HL-60 (cell line): ENCODE results near the gene TUBB3.
"Not testable (repeated sequence)": the region's sequence is repeated elsewhere in the genome, so short reads cannot be mapped to it uniquely, and the experiment has no call there.

Source experiments
- DNase-seq, 2 experiments: peaks; one replicate each; pipeline ENCODE4 v3.0.0-alpha.2; 2010 to 2020; ENCODE audit warnings: low read depth in 1 of 2, low spot score in 1 of 2
- H3K27ac ChIP-seq: fragments of 250-450 bp; sonication (Bioruptor Pico); replicated peaks from 2 replicates; pipeline ENCODE4 v1.5.1; 2020; ENCODE audit warnings: mild to moderate bottlenecking, moderate library complexity
- H3K27me3 ChIP-seq: fragments of 250-450 bp; sonication (Bioruptor Pico); 2 replicates; pipeline ENCODE4 v1.5.1; 2021; ENCODE audit warnings: mild to moderate bottlenecking, moderate library complexity; ENCODE audit not compliant: insufficient read depth, poor library complexity, severe bottlenecking
- H3K4me3 ChIP-seq: replicated peaks from 2 replicates; pipeline ENCODE4 v1.5.1; 2011; ENCODE audit warnings: mild to moderate bottlenecking, control low read depth, low read length; ENCODE audit not compliant: insufficient read depth
- GABPA ChIP-seq: IDR thresholded peaks from 2 replicates; pipeline ENCODE4 v1.6.1; 2012; ENCODE audit warnings: low read depth
- POLR2AphosphoS5 ChIP-seq: IDR thresholded peaks from 2 replicates; pipeline ENCODE4 v1.6.1; 2012; ENCODE audit warnings: low read depth
- SPI1 ChIP-seq: IDR thresholded peaks from 2 replicates; pipeline ENCODE4 v1.6.1; 2012; ENCODE audit warnings: low read depth, mild to moderate bottlenecking, borderline replicate concordance
- long read RNA-seq: library from polyadenylated mRNA; unstranded; transcript quantifications from one replicate; pipeline ENCODE4 v2.0.0, GENCODE V29; 2020
- TF ChIP-seq, protein P1 (sequence below): IDR thresholded peaks from one replicate; pipeline ENCODE4 v1.5.1; 2011; ENCODE audit warnings: low read length, control low read depth, inconsistent platforms; ENCODE audit not compliant: insufficient read depth
- TF ChIP-seq, protein P2 (sequence below): IDR thresholded peaks from 2 replicates; pipeline ENCODE4 v1.6.1; 2012; ENCODE audit warnings: low read depth; ENCODE audit not compliant: insufficient replicate concordance

Gene TUBB3
- long read RNA-seq: 0 reads

DNA sequence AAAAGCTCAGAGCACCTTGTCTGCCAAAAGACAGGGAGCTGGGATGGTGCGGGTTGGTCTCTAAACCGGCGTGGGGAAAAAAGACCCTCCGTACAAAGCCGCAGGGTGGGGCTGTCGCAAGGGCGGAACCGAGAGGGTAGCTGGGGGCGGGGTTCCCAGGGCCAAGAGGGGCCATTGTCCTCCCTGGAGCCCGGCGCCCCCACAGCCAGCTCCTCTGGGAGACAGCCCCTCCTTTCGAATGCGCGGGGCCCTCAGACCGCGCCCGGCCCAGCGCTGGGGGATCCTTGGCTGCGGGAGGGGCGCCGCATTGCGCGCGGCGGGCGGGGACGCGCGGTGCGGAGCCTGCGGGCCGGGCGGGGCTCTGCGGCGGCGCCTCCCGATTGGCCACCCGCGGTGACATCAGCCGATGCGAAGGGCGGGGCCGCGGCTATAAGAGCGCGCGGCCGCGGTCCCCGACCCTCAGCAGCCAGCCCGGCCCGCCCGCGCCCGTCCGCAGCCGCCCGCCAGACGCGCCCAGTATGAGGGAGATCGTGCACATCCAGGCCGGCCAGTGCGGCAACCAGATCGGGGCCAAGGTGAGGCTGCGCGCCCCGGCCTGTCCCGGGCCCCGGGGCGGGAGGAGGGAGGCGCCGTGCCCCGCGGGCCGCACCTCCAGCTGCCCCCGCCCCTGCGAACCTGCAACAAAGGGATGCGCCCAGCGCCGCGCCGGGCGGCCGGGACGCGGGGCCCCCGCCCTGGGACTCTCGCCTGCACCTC, at the start of gene TUBB3:
Gene TUBB3, plus strand, starts transcription at position 459 of the 756 bp plus-strand sequence. Its CDS starts 60 bp downstream, at position 519.
- TF ChIP-seq, protein P1, sequence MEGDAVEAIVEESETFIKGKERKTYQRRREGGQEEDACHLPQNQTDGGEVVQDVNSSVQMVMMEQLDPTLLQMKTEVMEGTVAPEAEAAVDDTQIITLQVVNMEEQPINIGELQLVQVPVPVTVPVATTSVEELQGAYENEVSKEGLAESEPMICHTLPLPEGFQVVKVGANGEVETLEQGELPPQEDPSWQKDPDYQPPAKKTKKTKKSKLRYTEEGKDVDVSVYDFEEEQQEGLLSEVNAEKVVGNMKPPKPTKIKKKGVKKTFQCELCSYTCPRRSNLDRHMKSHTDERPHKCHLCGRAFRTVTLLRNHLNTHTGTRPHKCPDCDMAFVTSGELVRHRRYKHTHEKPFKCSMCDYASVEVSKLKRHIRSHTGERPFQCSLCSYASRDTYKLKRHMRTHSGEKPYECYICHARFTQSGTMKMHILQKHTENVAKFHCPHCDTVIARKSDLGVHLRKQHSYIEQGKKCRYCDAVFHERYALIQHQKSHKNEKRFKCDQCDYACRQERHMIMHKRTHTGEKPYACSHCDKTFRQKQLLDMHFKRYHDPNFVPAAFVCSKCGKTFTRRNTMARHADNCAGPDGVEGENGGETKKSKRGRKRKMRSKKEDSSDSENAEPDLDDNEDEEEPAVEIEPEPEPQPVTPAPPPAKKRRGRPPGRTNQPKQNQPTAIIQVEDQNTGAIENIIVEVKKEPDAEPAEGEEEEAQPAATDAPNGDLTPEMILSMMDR: no peak
- no peak for TF ChIP-seq SPI1
- no peak for TF ChIP-seq GABPA
- TF ChIP-seq POLR2AphosphoS5: no peak
- TF ChIP-seq, protein P2, sequence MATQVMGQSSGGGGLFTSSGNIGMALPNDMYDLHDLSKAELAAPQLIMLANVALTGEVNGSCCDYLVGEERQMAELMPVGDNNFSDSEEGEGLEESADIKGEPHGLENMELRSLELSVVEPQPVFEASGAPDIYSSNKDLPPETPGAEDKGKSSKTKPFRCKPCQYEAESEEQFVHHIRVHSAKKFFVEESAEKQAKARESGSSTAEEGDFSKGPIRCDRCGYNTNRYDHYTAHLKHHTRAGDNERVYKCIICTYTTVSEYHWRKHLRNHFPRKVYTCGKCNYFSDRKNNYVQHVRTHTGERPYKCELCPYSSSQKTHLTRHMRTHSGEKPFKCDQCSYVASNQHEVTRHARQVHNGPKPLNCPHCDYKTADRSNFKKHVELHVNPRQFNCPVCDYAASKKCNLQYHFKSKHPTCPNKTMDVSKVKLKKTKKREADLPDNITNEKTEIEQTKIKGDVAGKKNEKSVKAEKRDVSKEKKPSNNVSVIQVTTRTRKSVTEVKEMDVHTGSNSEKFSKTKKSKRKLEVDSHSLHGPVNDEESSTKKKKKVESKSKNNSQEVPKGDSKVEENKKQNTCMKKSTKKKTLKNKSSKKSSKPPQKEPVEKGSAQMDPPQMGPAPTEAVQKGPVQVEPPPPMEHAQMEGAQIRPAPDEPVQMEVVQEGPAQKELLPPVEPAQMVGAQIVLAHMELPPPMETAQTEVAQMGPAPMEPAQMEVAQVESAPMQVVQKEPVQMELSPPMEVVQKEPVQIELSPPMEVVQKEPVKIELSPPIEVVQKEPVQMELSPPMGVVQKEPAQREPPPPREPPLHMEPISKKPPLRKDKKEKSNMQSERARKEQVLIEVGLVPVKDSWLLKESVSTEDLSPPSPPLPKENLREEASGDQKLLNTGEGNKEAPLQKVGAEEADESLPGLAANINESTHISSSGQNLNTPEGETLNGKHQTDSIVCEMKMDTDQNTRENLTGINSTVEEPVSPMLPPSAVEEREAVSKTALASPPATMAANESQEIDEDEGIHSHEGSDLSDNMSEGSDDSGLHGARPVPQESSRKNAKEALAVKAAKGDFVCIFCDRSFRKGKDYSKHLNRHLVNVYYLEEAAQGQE: no peak
- H3K4me3 ChIP-seq: peak within 1 kb of the TSS; percentile 28
- H3K27ac ChIP-seq: no peak within 1 kb of the TSS
- H3K27me3 ChIP-seq: peaks cover 14% of the 10 kb centered on the region
- DNase-seq: no peak

DNA sequence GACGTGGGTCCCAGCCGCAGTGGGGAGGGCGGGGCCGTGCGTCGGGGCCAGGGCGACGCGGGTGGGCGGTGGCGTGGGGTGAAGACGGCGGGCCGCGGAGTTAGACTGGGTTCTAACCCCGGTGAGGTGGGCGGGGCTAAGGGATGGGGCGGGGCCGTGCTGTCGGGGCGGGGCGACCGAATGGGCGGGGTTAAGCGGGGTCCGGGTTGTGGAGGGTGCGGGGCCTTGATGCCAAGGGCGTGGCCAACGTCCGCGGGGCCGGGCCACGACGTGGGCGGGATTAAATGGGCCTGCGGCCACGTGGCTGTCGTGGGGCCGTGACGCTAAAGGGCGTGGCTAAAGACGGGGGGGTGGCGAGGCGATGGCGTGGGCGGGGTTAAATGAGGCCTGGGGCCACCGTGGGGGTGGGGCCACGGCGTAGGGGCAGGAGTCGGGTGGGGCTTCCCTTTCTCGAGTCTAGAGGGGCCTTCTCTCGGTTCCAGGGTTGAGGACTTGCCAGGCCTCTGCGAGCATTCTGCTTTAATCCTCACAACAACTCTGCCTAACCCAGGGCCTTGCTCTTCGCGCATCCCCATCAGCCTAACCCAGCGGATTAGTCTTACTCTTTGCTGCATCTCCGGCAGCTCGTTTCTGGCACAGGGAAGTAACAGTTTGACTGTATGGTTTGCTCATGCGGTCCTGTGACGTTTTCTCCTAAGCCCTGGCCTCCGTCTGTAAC, 49.0 kb upstream of the TUBB3 start:
- peak overlapping the region; percentile 99 for H3K27ac ChIP-seq
- no peaks in the 10 kb centered on the region for H3K27me3 ChIP-seq
- peak; percentile 80 to 83 for DNase-seq
- TF ChIP-seq POLR2AphosphoS5 (no peak), SPI1 (no peak), GABPA (no peak)
- TF ChIP-seq, protein P2: no peak
- TF ChIP-seq, protein P1: no peak
- peak overlapping the region; percentile 52 for H3K4me3 ChIP-seq

DNA sequence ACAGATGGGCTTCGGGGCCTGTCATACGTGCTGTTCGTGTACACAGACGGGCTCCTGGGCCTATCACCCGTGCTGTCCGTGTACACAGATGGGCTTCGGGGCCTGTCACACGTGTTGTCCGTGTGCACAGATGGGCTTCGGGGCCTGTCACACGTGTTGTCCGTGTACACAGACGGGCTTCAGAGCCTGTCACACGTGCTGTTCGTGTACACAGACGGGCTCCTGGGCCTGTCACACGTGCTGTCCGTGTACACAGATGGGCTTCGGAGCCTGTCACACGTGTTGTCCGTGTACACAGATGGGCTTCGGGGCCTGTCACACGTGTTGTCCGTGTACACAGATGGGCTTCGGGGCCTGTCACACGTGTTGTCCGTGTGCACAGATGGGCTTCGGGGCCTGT, 44.0 kb upstream of the TUBB3 start:
- H3K27me3 ChIP-seq, H3K4me3 ChIP-seq, DNase-seq, H3K27ac ChIP-seq: not testable (repeated sequence)

DNA sequence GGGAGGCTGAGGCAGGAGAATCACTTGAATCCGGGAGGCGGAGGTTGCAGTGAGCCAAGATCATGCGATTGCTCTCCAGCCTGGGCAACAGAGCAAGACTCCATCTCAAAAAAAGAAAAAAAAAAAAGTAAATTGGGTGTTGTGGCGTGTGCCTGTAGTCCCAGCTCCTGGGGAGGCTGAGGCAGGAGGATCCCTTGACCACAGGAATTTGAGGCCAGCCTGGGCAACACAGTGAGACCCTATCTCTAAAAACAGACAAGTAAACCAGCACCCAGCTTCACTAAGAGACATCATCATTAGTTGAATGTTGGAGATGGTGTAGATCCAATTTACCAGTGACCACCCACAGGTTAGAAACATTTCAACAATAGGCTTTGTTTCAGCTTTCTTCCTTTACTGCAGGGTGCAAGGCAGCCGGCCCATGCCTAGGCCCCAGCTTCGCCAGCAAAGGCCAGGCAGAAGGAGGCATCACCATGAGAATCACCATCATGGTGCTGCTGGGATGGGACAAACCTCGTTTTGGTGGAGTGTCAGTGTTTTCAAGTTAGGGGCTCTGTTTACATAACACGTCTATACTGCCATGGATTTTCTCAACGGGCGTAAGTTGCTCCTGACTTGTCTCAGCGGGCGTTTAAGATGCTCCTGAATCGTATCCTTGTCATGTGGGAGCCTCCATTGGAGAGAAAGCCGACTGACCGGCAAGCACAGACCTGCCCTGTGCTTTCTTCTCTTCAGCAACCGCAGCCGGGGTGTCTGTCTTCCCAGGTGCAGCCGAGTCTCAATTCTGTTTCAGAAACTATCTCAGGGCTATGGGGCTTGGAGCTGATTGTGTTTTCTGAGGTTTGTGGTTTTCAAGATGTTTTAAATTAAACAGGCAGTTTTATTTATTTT, 42.4 kb upstream of the TUBB3 start:
- Histone ChIP-seq H3K27me3 (no peaks in the 10 kb centered on the region), H3K27ac (no peak overlapping the region), H3K4me3 (no peak overlapping the region)
- no peak for DNase-seq
- TF ChIP-seq POLR2AphosphoS5 (no peak), GABPA (no peak)
- TF ChIP-seq, protein P1: no peak
